Head of caudate nucleus (tissue), 42 donors: ENCODE results near the gene CCAR1.
"Not testable (repeated sequence)": the region's sequence is repeated elsewhere in the genome, so short reads cannot be mapped to it uniquely, and the experiment has no call there.

ENCODE experiments used
- DNase-seq, 42 donors: peaks; one replicate each; pipeline versions ENCODE4 v3.0.0 to v3.0.0-alpha.2; 2020 to 2021; ENCODE audit warnings: mixed read lengths in 7 of 42
- intact Hi-C: fragments of 100-400 bp; cut with DNase I; formaldehyde crosslinking; loops from one replicate; pipeline ENCODE4 v1.15.0; 2022

CCAR1 gene, protein sequence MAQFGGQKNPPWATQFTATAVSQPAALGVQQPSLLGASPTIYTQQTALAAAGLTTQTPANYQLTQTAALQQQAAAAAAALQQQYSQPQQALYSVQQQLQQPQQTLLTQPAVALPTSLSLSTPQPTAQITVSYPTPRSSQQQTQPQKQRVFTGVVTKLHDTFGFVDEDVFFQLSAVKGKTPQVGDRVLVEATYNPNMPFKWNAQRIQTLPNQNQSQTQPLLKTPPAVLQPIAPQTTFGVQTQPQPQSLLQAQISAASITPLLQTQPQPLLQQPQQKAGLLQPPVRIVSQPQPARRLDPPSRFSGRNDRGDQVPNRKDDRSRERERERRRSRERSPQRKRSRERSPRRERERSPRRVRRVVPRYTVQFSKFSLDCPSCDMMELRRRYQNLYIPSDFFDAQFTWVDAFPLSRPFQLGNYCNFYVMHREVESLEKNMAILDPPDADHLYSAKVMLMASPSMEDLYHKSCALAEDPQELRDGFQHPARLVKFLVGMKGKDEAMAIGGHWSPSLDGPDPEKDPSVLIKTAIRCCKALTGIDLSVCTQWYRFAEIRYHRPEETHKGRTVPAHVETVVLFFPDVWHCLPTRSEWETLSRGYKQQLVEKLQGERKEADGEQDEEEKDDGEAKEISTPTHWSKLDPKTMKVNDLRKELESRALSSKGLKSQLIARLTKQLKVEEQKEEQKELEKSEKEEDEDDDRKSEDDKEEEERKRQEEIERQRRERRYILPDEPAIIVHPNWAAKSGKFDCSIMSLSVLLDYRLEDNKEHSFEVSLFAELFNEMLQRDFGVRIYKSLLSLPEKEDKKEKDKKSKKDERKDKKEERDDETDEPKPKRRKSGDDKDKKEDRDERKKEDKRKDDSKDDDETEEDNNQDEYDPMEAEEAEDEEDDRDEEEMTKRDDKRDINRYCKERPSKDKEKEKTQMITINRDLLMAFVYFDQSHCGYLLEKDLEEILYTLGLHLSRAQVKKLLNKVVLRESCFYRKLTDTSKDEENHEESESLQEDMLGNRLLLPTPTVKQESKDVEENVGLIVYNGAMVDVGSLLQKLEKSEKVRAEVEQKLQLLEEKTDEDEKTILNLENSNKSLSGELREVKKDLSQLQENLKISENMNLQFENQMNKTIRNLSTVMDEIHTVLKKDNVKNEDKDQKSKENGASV

GRCh38 chr10:68720793-68721672, at the start of gene CCAR1:
Gene CCAR1, plus strand, starts transcription at chr10:68721239. Its CDS starts 1,266 bp downstream, at chr10:68722505.
- peak; percentile 90 to 98 (median 96) for DNase-seq
- intact Hi-C loops: loop anchor here (5.0 to 10.0 kb wide), 5 partner anchors 124 to 314 kb away; partner anchors contain the start of genes DDX50, RUFY2 and SLC25A16

GRCh38 chr10:68684413-68684812, 36.6 kb upstream of the CCAR1 start:
- intact Hi-C loops: no loop called here
- DNase-seq: no peak

DNA sequence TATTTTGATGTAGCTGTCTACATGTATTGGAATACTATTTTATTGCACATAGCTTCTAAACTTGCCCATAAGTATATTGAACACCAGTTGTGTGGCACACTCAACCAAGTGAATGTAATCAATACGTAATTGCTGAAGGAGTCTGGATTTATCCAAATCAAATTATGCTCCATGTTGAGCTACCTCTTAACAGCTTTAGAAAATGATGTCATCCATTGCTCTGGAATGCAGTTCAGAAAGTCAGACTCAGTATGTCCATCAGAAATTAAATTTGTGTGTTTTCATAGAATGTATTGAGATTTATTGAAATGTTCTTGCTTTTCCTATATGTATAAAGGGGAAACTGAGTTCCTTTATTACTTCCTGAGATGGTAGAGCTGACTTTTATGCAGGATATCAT, 25.0 kb upstream of the CCAR1 start:
- intact Hi-C loops: no loop called here
- no peak for DNase-seq

- DNase-seq: no peak
- intact Hi-C loops: no loop called here
These were observed 23.9 kb upstream of the CCAR1 start for GRCh38 chr10:68697106-68697505.

DNA sequence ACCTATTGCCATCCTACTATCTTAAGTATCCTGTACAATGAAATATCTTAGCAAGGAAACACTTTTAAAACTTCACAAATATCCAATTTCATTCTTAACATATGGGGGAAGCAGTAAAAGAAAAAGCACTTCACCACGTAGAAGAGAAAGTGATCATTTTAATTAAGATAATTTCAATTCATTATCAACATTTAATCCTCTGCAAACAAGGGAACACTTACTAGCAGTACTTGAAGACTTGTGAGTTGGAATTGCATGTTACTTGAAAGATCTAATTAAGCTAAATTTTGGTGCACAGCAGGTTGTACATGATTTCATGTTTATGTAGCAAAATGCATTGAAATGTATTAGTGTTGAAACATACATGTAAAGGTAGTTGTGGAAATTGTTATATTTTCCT, 20.8 kb upstream of the CCAR1 start:
- intact Hi-C loops: no loop called here
- DNase-seq: no peak

DNA sequence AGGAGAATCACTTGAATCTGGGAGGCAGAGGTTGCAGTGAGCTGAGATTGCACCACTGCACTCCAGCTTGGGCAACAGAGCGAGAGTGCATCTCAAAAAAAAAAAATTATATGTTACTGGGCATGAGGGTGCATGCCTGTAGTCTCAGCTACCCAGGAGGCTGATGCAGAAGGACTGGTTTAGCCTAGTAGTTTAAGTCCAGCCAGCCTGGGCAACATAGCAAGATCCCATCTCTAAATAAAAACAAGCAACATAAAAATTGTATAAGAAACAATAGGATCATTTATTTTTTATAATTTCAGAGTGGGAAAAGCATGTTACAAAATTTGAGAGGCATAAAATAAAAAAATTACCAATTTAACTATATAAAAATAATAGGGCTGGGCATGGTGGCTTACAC, 15.5 kb upstream of the CCAR1 start:
- intact Hi-C loops: no loop called here
- DNase-seq: no peak

- DNase-seq, intact Hi-C loops: not testable (repeated sequence)
These were observed 12.1 kb upstream of the CCAR1 start for GRCh38 chr10:68708987-68709386.

- intact Hi-C loops, DNase-seq: not testable (repeated sequence)
These were observed 8.0 kb upstream of the CCAR1 start for GRCh38 chr10:68713065-68713464.

- DNase-seq: no peak
- intact Hi-C loops: no loop called here
These were observed 3.6 kb upstream of the CCAR1 start for GRCh38 chr10:68717435-68717834.

DNA sequence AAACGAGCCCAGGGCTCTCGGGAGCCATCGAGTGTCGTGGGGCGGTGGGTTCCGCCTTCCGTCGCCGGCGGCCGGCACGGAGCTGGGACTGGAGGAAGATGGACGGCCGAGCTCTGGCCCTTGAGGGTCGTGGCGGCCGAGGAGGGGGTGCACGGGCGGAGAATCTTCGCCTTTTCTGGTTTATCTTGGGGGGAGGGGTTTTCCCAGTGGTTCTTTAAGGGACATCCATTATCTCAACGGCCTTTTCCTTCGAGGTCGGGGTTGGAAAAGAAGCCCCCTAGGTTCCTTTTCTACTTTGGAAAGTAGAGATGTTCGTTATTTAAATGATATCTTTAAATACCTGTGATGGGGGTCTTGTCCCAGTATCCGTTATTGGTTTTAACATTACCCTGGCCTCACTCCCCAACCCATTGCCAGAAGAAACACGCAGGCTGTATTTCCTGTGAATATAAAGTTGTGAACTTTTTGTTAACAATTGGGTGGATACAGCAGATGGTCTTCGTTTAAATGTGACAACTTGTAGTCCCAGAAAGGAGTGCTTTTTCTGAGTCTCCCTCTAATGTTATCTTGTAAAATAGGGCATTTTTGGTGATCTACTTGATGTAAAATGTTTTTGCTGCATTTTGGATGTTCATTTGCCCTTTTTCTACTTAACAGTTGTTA, 765 bp downstream of the CCAR1 start:
- DNase-seq: peak in 3 of 42 donors; percentile 4 to 9 (median 5)

GRCh38 chr10:68725016-68725415, 4.0 kb downstream of the CCAR1 start:
- DNase-seq: no peak
- intact Hi-C loops: loop anchor here (10.0 kb wide), 1 partner anchor 170 kb away; no protein-coding TSS in a partner anchor

More for the DNA sequence above, 765 bp downstream of the CCAR1 start:
- intact Hi-C loops: loop anchor here (5.0 to 10.0 kb wide), 5 partner anchors 125 to 315 kb away; partner anchors contain the start of genes DDX50, RUFY2 and SLC25A16

DNA sequence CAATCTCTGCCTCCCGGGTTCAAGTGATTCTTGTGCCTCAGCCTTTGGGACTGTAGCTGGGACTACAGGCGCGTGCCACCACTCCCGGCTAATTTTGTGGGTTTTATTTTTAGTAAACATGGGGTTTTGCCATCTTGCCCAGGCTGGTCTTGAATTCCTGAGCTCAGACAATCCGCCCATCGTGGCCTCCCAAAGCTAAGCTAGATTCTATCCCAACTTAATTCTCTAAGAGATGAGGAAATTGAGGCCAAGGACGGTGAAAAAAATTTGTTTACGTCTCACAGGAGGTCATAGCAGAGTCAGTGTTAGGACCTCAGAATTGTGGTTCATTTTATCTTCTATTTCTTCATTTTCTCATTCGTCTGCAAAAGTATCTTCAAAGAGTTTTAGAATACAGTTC, 6.1 kb downstream of the CCAR1 start:
- no peak for DNase-seq
- intact Hi-C loops: loop anchor here (10.0 kb wide), 1 partner anchor 172 kb away; no protein-coding TSS in a partner anchor

DNA sequence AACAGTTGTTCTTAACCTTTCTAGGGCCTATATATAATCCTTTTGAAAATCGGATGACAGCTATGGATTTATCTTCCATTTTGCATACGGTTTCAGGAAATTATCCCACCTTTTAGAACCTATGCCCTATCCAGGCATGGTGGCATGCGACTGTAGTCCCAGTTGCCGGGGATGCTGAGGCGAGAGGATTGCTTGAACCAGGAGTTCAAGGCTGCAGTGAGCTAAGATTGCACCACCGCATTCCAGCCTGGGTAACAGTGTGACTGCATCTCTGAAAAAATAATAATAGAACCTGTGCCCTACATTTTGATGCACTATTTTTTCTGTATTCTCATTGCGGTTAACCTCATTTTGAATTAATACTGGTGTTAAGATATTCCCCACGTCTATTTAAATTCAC, 11.6 kb downstream of the CCAR1 start:
- intact Hi-C loops: no loop called here
- no peak for DNase-seq

DNA sequence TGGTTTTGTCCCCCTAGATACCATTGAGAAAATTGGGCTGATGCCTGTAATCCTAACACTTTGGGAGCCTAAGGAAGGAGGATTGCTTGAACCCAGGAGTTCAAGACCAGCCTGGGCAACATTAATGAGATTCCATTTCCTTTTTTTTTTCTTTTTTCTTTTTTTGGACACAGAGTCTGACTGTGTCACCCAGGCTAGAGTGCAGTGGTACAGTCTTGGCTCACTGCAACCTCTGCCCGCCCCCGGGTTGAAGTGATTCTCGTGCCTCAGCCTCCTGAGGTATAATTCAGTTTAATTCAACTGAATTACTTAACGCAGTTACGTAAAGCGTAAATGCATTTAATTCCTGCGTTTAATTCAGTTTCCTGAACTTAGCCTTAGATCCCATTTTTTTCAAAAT, 13.3 kb downstream of the CCAR1 start:
- intact Hi-C loops: no loop called here
- DNase-seq: peak in 14 of 42 donors; percentile 9 to 59 (median 32)

- intact Hi-C loops: no loop called here
- DNase-seq: no peak
These were observed 14.1 kb downstream of the CCAR1 start for GRCh38 chr10:68735119-68735518.

GRCh38 chr10:68735739-68736138, 14.7 kb downstream of the CCAR1 start:
- DNase-seq, intact Hi-C loops: not testable (repeated sequence)

DNA sequence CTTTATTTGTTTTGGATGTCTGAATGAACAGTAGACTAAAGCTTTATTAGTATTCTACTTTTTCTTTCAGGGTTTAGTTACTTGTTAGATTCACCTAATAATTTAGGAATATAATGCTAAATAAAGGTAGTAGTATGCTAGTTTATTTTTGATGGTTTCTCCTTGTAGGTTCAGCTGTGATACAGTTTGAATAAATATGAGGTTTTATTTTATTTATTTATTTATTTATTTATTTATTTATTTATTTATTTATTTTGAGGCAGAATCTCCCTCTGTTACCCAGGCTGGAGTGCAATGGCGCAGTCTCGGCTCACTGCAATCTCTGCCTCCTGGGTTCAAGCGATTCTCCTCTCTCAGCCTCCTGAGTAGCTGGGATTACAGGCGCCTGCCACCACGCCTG, 19.6 kb downstream of the CCAR1 start:
- intact Hi-C loops, DNase-seq: not testable (repeated sequence)

DNA sequence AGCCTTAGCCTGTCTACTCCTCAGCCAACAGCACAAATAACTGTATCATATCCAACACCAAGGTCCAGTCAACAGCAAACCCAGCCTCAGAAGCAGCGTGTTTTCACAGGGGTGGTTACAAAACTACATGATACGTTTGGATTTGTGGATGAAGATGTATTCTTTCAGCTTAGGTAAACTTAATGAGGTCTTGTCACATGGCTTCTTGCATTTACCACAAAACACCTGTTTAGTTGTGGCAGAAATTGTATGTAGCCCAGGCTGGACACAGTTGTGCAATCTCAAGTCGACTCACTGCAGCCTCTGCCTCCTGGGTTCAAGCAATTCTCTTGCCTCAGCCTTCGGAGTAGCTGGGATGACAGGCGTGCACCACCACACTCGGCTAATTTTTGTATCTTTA, 21.4 kb downstream of the CCAR1 start:
- intact Hi-C loops: no loop called here
- DNase-seq: no peak
